Activated effector memory CD4-positive, alpha-beta T cell treated with Interleukin-2 at 50 U/mL for 16 hours (primary cell): Measurements from ENCODE around the gene NTF3.

ENCODE experiments used
- DNase-seq: peaks from one replicate; pipeline ENCODE4 v3.0.0-alpha.2; 2020

Gene NTF3

DNA sequence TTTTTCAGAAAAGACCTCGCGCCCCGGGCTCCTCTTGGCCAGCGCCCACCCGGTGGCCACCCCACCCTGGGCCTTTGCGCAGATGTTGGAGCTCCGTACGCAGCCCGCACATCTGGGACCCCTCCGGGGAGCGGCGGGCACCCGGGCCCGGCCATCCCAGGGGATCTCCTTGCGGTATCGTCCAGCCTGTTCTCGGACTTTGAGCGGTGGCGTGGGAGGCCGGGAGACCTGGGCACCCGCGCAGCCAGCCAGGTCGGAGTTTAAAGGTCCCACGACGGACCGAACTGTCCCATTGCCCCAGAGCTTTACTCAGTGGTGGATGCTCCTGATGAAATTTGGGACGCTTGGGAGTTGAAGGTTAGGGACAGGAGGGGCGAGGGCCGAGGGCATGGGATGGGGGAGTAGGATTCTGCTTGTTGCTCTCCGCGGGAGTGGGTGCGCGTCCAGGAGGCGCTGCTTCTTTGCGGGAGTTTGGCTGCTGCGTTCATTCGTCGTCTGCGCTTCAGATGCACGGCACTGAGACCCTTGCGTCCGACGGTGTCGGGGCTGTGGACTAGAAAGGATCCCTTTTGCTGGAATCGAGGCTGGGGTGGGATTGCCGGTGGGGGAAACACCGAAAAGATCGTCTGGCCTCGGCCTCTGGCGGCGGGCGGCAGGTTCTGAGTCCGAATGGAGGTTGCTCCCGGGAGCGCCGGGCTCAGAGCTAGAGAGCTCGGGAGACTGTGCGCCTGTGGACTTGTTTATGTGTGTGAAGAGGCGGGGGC, 1.4 kb downstream of the NTF3 start:
- no peak for DNase-seq

DNA sequence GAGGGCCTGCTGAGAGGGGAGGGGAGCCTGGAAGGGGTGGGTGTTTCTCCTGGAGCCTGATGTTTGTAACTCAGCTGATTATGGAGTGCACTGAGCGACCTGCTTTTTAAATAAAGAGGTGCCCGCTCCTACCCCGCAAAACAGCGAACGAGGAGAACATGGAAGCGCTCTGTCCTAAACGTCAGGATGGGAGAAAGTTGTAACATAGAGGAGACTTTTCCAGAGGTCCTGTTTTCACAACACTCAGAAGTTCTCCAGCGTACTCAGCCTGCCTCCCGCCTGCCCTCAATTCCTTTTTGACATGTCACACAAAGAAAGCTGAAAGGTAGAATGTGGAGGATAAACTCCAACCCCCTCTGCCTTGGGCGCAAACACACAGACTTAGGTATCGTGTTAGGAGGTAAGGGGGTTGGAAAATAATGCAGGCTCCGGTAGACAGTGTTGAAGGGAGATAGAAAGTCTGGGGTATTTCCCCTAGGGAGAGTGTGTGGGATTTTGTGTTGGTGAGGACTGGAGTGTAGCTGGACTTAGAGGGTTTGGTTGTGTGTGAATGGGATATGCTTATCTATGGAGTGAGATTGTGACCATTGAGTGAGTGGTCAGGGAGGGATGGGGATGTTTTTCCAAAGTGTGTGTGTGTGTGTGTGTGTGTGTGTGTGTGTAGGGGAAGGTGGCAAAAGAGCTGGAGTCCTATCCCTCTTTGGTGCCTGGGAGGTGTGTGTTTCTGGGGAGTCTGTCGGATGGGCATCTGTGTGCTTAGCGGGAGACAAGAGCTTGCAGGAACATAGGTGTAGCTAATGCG, 2.1 kb downstream of the NTF3 start:
- DNase-seq = no peak

DNA sequence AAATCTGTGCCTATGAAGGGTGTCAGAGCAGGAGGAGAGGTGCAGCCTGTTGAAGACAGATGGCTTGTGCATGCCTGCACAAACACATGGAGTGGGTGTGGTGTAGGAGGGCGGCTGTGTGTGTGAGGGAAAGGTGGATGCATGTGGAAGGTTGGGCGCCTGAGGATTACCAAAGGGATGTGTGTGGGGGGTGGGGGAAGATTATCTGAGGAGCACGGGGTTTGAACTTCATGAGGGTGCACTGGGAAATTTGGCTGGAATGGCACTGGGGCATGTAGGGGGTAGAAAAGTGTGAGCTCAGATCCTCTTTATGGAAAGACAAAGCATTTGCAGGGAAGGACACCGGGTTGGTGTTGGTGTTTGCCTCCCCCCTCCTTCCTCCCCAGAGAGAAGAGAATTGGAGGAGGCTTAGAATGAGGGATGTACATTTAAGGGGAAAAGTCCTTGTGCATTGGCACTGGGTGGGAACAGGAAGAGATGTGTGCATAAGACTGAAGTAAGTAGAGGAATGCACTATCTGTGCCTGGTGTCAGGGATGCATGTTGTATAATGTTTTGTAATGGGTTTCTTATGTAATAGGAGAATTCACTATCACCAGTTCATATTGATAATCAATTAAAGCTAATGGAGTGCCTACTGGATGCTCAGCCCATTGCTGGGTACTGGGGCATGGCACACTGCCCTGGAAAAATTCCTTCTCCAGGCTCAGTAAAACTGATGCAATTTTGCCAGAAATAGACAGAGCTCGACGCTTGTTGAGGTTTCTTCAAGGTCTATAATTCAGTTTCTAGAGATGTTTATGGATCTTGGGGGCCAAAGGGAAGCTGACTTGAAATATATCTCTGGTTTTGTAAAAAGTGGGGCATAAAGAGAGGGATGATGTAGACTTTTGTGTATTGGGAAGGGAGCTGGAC, 3.0 kb downstream of the NTF3 start:
- DNase-seq = no peak

DNA sequence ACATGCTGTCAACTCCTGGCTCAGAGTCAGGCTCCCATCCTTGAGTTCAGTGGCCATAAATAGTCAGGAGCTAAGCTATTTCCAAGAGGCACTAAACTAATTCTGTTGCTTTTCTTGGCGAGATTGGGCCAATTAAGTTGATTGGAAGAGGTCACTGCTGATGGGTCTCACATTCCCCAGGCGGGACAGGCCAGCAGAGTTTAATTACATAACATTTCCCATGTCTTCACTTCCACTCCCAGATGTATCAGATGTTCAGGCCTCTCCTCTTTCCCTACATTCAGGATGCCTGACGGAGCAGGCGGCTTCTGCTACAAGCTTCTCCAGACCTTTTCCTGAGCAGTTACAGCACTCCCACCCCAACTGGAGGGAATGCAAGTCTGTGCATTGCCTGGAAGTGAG, 5.3 kb downstream of the NTF3 start:
- no peak for DNase-seq

DNA sequence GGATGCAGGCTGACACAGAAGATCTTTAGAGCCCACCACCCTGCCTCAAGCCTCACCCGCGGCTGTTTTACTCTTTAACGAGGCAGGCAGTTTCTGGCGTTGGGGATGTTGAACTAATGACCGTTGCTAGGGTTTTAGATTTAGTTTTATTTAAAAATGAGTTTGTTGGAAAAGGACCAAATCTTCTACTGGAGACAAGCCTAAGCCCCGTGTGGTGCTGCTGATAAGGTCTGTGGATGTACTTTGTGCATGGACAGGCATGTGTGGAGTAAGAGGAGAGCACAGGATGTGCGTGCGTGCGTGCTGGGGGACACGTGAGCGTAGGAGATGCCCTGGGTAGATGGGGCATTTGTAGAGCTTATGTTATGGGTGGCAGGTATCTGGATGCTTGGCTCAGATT, 5.7 kb downstream of the NTF3 start:
- no peak for DNase-seq

DNA sequence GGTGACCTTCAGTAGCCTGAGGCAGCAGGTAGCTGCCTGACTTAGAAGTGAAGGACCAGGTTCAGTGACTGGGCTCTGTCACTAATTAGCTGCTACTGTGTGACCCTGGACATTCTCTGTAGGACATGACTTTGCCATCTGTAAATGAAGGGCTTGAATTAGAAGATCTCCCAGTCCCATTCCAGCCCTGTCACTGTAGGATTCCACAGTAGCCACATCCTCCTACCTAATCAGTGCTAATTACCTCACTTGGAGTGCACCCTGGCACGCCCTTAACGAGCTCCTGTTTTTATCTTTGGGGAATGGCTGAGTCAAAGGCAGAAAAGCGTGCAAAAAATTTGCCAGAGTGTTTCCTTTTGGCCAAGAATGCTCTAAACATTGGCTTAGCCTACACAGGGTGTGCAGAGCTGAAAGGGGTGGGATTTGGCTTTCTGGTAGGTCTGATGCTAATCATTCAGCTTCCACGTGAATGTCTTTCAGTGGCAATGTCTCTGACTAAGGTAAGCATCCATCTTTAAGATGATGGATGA, 6.8 kb downstream of the NTF3 start:
- DNase-seq = no peak

DNA sequence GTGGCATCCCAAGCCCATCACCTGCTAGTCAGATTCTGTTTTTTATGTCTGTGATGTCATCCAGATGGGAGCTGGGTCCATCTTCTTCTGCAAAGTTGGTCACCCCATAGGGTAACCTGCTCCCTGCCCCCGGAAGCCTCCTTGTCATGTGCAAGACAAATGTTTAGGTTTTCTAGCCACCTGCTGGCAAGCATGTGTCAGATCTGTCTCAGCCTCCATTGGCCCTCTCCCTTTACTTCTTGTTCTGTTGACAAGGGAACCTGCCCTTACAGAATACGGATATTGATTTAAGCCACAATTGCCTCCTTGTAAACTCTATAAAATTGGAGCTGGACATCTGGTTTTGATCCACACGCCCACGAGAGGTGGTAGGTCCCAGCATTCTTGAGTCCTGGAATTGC, 7.5 kb downstream of the NTF3 start:
- no peak for DNase-seq

DNA sequence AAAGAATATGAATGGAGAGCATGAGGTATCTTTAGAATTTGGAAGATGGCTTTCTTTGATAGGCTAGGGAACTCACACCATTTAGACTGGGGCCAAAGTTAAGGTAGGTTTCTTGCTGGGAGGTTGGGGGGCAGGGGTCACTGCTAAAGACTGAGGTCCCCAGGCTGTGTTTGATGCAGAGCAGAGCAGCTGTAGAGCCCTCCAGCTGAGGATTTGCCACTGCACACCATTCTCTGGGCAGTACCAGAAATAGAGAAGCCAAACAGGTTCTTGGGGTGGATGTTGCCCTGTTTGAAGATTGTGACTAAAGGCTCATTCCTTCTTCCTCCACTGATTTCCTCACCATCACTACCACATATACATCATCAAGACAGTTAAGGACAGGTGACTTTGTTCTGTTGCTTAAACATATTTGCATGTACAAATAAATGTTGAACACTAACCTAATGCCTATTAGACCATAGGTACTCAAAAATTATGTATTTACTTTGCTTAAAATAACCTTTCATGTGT, 7.9 kb downstream of the NTF3 start:
- no peak for DNase-seq

DNA sequence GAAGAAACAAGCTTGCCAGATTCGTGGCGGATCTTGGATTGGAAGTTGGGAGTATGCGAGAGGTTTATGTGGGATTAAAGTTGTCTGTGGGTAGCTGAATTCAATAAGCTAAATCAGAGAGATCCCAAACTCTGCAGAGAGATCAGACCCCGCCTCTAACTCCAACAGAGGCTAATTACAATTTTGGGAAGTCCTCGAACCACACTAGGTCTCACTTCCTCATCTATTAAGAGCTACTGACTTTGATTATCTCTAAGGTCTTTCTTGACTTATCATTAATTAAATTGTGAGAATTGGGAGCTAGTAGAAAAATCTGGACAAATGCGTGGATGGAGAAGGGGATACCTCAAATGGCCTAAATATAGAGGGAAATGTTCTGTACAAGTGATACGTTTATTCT, 9.1 kb downstream of the NTF3 start:
- no peak for DNase-seq

DNA sequence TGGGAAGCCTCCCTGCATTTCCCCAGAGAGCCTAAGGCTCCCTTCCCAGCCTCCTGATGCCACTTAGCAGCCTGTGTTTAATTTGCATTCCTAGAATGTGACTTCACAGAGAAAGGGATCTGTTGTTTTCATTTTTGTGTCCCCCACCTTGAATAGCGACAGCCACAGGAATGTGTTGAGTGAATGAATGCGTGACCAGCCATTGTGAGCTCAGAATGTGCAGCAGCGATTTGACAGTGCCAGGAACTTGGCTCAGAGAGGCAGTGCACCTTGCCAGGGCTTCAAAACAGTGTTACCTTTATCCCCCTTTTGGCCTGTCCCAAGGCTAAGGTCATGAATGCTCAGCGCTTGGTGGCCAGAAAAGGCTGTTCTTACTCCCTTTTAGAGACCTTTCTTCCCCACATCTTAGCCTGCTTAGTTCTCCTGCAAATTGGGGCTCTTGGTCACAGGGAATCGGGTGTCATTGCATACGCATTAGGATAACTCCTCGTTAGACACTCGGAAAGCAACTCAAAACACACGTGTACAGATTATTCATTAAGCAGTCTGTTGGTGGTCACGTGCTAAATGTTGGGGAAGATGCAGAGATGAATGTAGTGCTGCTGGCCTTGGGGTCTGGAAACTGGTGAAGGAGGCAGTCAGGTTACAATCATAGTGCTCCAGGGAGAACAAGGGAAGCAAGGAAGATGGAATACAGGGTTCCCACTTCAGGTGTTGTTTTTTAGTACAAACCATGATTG, 9.8 kb downstream of the NTF3 start:
- DNase-seq = no peak

DNA sequence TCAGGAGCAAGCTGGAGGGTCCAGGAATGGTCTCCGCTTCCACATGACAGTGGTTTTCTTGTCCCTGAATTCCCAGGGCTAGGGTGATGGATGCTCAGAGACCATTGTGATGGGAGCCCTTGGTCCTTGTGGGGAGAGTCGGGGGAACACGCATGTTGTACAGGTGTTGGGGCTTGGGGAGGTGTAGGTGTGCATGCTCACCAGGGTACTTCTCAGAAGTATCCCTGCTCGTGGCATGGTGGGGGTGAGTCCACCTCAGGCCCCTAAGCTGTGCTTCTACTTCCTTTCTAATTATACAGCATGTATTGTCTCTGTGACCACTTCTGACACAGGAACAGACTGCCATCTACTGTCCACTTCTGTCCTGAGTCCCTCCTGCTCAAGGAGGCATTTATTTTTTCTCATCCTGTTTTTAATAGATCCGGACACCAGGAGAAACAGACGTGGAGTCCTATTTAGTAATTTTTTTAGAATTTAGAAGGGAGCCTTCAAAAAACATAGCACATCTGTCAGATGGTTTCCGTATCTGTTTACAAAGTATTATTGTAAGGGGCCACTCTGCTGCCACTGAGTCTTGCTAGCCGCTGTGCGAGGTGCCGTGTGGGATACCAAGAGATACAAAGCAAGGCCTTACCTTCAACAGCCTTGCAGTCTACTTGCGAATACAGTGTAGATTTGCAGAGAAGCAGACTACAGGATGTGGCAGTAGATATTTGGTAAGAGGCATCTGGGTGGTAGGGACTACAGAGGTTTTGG, 10.5 kb downstream of the NTF3 start:
- DNase-seq = no peak

DNA sequence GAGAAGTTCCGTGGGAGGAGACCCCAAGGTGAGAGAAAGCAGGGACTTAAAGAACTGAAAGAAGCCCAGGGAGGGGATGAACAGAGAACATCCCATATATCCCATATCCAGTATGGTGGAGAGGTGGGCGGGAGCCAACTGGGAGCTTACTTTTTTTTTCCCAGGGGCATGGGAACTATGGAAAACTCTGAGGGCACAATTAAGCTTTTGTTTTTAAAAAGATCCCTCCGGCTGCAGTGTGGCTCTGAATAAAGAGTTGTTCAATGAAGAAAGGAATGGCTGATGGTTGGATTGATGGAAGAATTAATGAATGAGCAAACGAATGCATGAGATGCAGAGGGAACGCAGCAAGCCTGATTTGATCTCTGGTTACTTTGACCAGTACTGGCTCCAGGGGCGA, 12.6 kb downstream of the NTF3 start:
- DNase-seq = no peak

DNA sequence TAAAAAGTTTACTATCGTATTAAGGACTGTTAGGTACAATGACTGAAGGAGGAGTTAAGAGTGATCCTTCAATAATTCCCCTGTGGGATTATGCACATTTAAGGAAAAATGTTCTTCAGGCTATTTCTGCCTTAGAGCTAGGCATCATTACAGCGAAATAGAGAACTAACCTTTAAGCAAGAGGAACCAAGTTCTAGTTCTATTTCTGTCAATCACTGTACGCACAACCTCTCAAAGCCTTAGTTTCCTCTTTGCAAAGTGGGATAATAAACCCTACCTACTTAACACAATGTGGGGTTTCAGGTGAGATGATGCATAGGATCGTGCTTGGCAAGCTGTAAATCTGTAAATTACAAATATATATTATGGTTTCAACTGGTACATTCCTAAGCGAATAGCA, 15.4 kb downstream of the NTF3 start:
- DNase-seq = no peak

DNA sequence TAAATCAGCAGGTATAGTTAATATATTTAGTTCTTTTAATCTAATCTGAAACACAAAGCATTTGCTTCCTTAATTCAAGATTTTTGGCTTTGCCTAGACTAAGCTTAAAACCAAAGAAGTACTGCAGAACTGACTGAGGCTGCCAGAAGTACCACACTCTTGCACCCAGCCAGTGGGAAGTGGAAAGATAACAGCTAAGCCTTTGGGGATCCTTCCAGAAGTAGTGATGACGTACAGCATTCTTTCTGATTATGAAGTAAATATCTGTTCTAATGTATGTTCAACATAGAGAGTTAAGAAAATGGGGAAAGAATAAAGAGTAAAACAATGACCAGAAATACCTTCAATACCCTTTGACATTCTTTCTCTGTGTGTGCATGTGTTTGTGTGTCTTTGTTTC, 19.3 kb downstream of the NTF3 start:
- no peak for DNase-seq

DNA sequence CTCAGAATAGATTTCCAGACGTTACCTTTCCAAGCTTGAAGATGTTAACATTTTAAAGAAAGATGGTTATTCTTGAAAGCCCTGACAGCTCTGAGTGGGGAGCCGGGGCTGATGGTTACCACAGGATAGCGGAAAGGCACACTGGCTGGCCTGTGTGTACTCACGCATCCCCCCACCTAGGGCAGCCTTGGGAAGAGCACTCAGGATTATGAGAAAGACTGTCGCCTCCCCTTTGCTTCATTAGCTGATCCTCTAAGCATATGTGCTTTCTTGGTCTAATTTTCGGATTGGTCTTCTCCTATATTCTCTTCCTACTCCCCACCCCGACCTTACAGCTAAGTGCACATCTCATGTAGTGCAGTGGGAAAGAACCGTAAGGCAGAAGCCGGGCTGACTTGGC, 20.7 kb downstream of the NTF3 start:
- no peak for DNase-seq

DNA sequence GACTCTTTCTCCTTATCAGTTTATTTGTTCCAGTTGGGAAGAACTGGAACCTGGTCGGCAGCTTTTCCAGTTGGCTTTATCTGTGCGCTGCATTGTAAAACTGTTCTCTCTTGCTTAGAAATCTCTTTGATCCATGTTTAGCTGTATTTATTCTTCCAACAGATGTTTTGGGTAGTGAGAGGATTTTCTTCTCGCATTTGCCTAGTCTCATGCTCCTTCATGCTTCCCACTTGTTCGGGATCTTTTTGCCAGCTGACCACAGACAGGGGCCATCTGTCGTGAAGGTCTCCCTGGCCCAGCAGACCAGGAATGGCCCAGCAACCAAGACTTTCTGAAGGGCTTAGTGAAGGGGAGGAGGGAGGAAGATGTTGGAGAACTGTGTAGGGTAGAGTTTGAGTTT, 21.6 kb downstream of the NTF3 start:
- no peak for DNase-seq

DNA sequence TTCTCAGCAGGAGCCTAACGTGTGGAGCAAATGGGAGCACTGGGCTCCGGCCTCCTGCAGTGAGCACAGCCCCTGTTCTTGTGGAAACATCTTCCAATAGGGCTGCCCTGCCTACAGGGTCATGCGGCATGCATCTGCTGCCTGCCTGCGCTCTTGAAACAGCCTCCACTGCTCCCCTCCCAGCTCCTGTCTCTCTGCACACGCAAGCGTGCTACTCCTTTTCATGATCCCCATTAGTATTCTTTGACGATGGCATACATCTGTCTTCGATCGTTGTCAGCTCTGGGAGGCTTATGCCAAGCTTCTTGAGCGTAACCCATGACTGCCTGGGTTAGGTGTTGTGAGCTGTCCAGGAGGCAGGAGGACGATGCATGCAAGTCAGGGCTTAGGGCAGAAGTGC, 23.1 kb downstream of the NTF3 start:
- no peak for DNase-seq

DNA sequence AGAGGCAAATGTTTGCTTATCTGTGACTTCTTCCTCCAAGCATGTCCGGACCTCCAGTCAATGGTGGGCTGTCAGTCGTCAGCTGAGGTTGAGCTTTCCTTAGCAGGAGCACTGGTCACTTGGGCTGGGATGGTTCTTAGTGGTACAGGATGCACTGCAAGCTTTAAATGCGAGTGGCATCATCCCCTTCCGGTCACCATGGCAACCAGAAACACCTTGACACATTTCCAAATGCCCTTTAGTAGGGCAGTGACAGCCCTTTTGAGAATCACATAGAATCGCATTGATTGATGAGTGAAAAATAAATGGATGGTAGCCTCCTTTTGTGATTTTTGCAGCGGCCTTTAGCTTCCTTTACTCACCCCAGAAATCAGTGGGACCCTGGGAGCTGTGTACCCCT, 24.1 kb downstream of the NTF3 start:
- DNase-seq = no peak

DNA sequence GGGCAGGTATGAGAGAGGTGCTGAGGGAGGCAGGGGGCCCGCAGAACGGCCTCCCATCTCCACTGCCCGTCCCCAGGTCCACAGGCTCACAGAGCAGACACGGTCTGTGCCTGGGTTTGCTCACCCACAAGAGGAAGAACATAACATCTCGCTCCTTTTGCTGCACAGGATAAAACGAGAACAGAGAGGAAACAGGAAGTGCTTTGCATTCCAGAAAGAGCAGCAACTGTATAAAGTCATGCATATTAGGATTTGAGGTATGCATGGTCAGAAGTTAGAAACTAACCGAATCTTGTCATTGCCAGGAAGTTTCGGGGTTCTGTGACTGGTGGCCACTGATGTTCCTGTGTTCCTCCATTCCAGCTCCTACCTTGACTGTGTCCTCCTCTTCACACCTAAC, 25.0 kb downstream of the NTF3 start:
- DNase-seq = no peak

DNA sequence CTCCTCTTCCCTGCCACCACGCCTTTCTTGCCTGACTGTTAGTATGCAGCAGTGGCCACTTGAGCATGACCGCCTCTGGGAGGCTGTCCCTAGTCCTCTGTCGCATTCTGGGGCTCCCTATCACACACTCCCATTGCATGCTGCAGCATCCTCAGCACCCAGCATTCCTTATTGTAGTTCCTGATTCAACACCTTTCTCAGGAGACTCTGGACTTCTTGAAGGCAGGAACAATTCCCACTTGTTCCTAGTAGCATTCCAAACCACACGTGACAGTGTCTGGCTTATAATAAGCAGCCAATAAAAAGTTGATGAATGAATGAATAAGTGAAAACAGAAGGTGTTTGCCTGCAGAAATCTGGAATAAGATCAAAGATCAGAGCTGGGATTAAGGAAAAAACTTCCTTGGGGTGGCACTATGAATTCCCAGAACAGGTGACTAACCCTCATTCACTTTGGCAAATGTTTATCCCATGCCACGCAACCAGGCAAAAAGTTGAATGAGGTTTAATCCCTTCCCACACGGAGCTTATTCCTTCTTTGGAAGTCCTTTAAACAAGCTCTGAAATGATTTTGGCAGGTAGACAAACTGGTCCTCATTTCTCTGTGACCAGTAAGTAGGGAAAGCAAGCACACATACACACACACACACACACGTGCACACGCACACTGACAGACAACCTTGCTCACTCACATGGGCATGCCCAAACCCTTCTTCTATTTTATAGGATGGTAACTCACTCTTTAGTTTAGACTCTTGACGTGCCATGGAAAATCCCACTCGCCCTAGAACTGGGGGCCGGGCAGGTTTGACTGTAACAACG, 26.5 kb downstream of the NTF3 start:
- no peak for DNase-seq
